Natural killer cell (primary cell): Measurements from ENCODE around the gene ZXDC. TPM values are rescaled to one million over a fixed set of nuclear protein-coding genes. Genes with fewer than 3 reads are reported as not detected.
A peak's percentile ranks its signal among the peaks of the same experiment; 100 is the strongest.

ENCODE experiments used
- ATAC-seq, 3 donors: fragments of 150-1000 bp in 2 of 3; fragments of 200-7000 bp in 1 of 3; cut with Tn5 transposase; 1 replicate in 1 of 3; 2 replicates in 2 of 3; pipeline ENCODE4 v1.10.0; 2021; ENCODE audit warnings: mild to moderate bottlenecking in 2 of 3, moderate library complexity in 2 of 3
- DNase-seq, 2 donors: peaks; one replicate each; pipeline versions ENCODE4 v3.0.0 to v3.0.0-alpha.2; 2013 to 2021; ENCODE audit warnings: mixed read lengths in 1 of 2
- H3K27ac ChIP-seq: one replicate; pipeline ENCODE4 v1.5.1; 2013; ENCODE audit warnings: mild to moderate bottlenecking, low read length
- H3K27me3 ChIP-seq: one replicate; pipeline ENCODE4 v1.6.1; 2013; ENCODE audit warnings: low read length; ENCODE audit not compliant: control insufficient read depth, insufficient read depth
- H3K36me3 ChIP-seq: one replicate; pipeline ENCODE4 v1.6.1; 2013; ENCODE audit warnings: low read length; ENCODE audit not compliant: control insufficient read depth, insufficient read depth
- H3K4me1 ChIP-seq: one replicate; pipeline ENCODE4 v1.6.1; 2013; ENCODE audit warnings: low read length; ENCODE audit not compliant: control insufficient read depth, insufficient read depth
- H3K4me3 ChIP-seq: one replicate; pipeline ENCODE4 v1.5.1; 2013; ENCODE audit warnings: low read length
- H3K9me3 ChIP-seq: one replicate; pipeline ENCODE4 v1.6.1; 2013; ENCODE audit warnings: low read length; ENCODE audit not compliant: control insufficient read depth, insufficient read depth
- H3K27ac Mint-ChIP-seq, 2 donors: one replicate each; pipeline ENCODE4 v1.8.0; 2022; ENCODE audit warnings: mild to moderate bottlenecking in 2 of 2, mixed read lengths in 2 of 2, moderate library complexity in 1 of 2
- H3K27me3 Mint-ChIP-seq, 2 donors: one replicate each; pipeline ENCODE4 v1.8.0; 2022; ENCODE audit warnings: low read depth in 2 of 2, mixed read lengths in 2 of 2
- H3K36me3 Mint-ChIP-seq: one replicate; pipeline ENCODE4 v1.8.0; 2022; ENCODE audit warnings: mixed read lengths
- H3K4me1 Mint-ChIP-seq, 2 donors: one replicate each; pipeline ENCODE4 v1.8.0; 2022; ENCODE audit warnings: mixed read lengths in 2 of 2
- H3K4me3 Mint-ChIP-seq: one replicate; pipeline ENCODE4 v1.8.0; 2022; ENCODE audit warnings: mild to moderate bottlenecking, moderate library complexity, mixed read lengths
- H3K9me3 Mint-ChIP-seq, 2 donors: one replicate each; pipeline ENCODE4 v1.8.0; 2022; ENCODE audit warnings: mixed read lengths in 2 of 2
- CTCF ChIP-seq: fragments of 200-600 bp; IDR thresholded peaks from one replicate; pipeline ENCODE4 v1.8.0; 2022; ENCODE audit warnings: antibody characterized with exemption
- WGBS: methylation state at CpG from one replicate; pipeline ENCODE4 v1.1.7; 2013; ENCODE audit warnings: missing lambda C conversion rate; ENCODE audit not compliant: insufficient coverage; 5-methylcytosine and 5-hydroxymethylcytosine counted together
- intact Hi-C: fragments of 100-400 bp; cut with micrococcal nuclease; formaldehyde crosslinking; loops from one replicate; pipeline ENCODE4 v1.14.2; 2022
- total RNA-seq, 4 donors: library from RNA; stranded (reverse); fragments of 120-200 nt in 1 of 4; gene quantifications; one replicate each; pipeline versions ENCODE4 v1.2.3 to v1.2.4, GENCODE V29; 2013 to 2022

ZXDC gene
- total RNA-seq, 3 donors from 2014 or later (not counting 1 experiment from before 2014, with no cell fraction given): 56.1 to 70.2 (median 68.4) TPM

GRCh38 chr3:126483321-126483761 lies 7.7 kb upstream of the ZXDC start:
- Mint-ChIP-seq H3K9me3 (no peaks in the 10 kb centered on the region), H3K4me1 (peaks cover 0 to 12% of the 10 kb centered on the region in 2 donors), H3K27ac (peak overlapping the region in 1 of 2 donors; percentile 48), H3K36me3 (no peaks in the 10 kb centered on the region), H3K27me3 (no peaks in the 10 kb centered on the region), H3K4me3 (no peak overlapping the region)
- DNase-seq: no peak
- Histone ChIP-seq H3K27ac (no peak overlapping the region), H3K9me3 (no peaks in the 10 kb centered on the region), H3K4me1 (peaks cover 13% of the 10 kb centered on the region), H3K27me3 (no peaks in the 10 kb centered on the region), H3K36me3 (no peaks in the 10 kb centered on the region), H3K4me3 (no peak overlapping the region)
- TF ChIP-seq CTCF: no peak
- WGBS: 81% methylated on average over 14 of the region's 14 CpGs
- ATAC-seq: no peak
- intact Hi-C loops: no loop called here

GRCh38 chr3:126482503-126483255 lies 7.0 kb upstream of the ZXDC start:
- Histone ChIP-seq H3K27me3 (no peaks in the 10 kb centered on the region), H3K4me1 (peaks cover 13% of the 10 kb centered on the region), H3K4me3 (no peak overlapping the region), H3K27ac (no peak overlapping the region), H3K9me3 (no peaks in the 10 kb centered on the region), H3K36me3 (no peaks in the 10 kb centered on the region)
- intact Hi-C loops: no loop called here
- no peaks in the 10 kb centered on the region for H3K9me3 Mint-ChIP-seq
- ATAC-seq: no peak
- no peak overlapping the region for H3K4me3 Mint-ChIP-seq
- 79% methylated on average over 15 of the region's 15 CpGs for WGBS
- DNase-seq: no peak
- peak overlapping the region in 1 of 2 donors; percentile 48 for H3K27ac Mint-ChIP-seq
- peaks cover 0 to 12% of the 10 kb centered on the region in 2 donors for H3K4me1 Mint-ChIP-seq
- no peaks in the 10 kb centered on the region for H3K36me3 Mint-ChIP-seq
- no peak for TF ChIP-seq CTCF
- no peaks in the 10 kb centered on the region for H3K27me3 Mint-ChIP-seq

- H3K4me1 ChIP-seq: peaks cover 6% of the 10 kb centered on the region
- no peaks in the 10 kb centered on the region for H3K36me3 ChIP-seq
- 91% methylated on average over 16 of the region's 16 CpGs for WGBS
- DNase-seq (no peak), ATAC-seq (no peak)
- no peak overlapping the region for H3K27ac ChIP-seq
- Mint-ChIP-seq H3K9me3 (no peaks in the 10 kb centered on the region), H3K4me1 (peaks cover 0 to 12% of the 10 kb centered on the region in 2 donors), H3K27me3 (no peaks in the 10 kb centered on the region), H3K4me3 (no peak overlapping the region), H3K36me3 (no peaks in the 10 kb centered on the region), H3K27ac (no peak overlapping the region)
- intact Hi-C loops: no loop called here
- TF ChIP-seq CTCF: no peak
- H3K27me3 ChIP-seq: no peaks in the 10 kb centered on the region
- no peak overlapping the region for H3K4me3 ChIP-seq
- H3K9me3 ChIP-seq: no peaks in the 10 kb centered on the region
Measured at GRCh38 chr3:126481808-126482502, 6.3 kb upstream of the ZXDC start.
